Measurements from ENCODE around the gene PRR9.
"Not testable (repeated sequence)": the region's sequence is repeated elsewhere in the genome, so short reads cannot be mapped to it uniquely, and the experiment has no call there.

The PRR9 gene

GRCh38 chr1:153213519-153213918, 3.9 kb upstream of the PRR9 start:
- TF ChIP-seq ZFX (IDR thresholded peaks at IDR 0.05) (no peak), CTCF (conservative IDR thresholded peaks at IDR 0.05) (no peak)
- H3K27ac ChIP-seq = no peak overlapping the region

DNA sequence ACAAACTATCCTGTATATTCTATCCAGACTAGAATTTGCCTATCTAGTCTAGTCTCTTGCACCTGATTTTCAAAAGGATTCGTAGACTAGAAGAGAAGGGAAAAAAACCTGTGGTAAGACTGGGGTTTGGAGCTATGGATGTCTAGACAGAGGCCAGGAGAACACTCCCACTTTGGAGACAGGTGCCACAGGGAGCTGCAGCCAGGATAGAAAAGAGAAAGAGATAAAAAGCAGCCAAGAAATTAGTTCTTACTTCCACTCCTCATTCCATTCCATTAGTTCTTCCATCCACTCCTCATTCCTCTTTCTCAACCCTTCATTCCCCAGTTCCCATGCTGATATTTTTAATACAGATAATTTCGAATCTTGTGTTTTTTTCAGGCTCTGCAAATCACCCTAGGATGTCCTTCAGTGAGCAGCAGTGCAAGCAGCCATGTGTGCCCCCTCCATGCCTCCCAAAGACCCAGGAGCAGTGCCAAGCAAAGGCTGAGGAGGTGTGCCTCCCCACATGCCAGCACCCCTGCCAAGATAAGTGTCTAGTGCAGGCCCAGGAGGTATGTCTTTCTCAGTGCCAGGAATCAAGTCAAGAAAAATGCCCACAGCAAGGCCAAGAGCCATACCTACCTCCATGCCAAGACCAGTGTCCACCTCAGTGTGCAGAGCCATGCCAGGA, 496 bp downstream of the PRR9 start:
- H3K27ac ChIP-seq = no peak overlapping the region
- no peak for TF ChIP-seq ZFX (IDR thresholded peaks at IDR 0.05)
- no peak for TF ChIP-seq CTCF (conservative IDR thresholded peaks at IDR 0.05)

DNA sequence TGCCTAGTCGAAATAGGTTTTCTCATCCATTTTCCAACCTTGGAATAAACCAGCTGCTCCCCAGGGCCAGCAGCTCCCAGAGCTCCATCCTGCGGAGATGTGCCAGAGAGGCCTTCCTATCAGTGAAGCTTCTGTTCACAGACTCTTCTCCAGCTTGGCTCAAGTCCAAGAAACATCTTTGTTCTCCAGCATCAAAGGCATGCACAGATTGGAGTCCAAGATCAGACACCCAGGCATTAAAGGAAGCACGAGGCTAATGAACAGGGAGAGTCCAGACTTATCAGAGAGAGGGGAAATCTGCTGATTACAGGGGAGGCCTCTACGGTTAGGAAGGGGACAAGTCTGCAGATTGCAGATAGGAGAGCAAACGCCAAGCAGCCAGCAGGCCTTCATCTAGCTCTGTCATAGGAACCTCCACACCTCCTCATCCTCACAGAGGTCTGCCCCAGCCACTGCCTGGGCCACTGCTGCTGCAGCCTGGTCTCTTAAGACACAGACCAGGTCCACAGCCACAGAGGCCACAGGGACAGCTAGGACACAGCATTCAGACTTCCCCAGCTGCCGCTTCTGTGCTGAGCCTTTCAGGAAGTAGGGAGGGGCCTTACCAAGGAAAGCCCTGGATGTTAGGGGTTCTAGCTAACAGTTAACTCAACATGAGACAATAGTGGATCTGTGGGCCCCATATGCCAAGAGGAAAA, 3.4 kb downstream of the PRR9 start:
- no peak for TF ChIP-seq CTCF (conservative IDR thresholded peaks at IDR 0.05)
- H3K27ac ChIP-seq = no peak overlapping the region

GRCh38 chr1:153223040-153223891, 5.9 kb downstream of the PRR9 start:
- H3K27ac ChIP-seq = not testable (repeated sequence)
- peak; percentile 92 for TF ChIP-seq CTCF (conservative IDR thresholded peaks at IDR 0.05)

DNA sequence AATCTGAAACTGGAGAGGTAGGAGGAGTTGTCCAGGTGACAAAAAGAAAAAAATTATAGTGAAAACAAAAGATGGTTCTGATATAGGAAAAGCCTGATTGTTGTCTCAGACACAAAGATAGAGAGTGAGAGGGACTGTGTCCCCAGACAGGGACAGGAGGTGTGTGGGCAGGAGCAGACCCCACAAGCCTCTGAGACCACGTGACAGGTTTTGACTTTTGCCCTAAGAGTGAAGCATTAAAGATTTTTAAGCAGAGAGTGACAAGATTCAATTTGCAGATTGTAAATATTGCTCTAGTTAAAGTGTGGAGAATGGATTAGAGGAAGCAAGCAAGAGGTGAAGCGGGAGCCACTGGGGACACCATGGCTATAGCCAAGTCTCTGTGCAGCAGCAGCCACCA, 10.4 kb downstream of the PRR9 start:
- TF ChIP-seq CTCF (conservative IDR thresholded peaks at IDR 0.05) (no peak), ZFX (IDR thresholded peaks at IDR 0.05) (no peak)
- H3K27ac ChIP-seq = no peak overlapping the region

DNA sequence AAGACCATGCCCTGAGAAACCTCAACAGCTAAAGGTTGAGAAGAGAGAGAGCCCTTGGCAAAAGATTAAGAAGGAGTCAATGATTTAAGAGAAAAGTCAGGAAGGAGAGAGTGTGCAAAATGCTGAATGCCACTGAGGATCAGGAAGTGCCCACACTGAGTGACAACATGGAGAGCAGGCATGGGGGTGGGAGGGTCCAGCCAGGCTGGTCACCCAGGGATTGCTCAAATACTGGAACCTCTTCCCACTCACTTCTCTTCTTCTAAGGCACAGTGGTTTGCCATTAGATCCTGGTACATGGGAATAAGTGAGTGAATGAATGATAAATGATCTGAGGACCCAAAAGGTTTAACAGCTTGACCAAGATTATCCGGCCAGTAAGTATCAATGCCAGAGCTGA, 11.1 kb downstream of the PRR9 start:
- TF ChIP-seq CTCF (conservative IDR thresholded peaks at IDR 0.05) (no peak), ZFX (IDR thresholded peaks at IDR 0.05) (no peak)

More for the DNA sequence above, 11.1 kb downstream of the PRR9 start:
- no peak overlapping the region for H3K27ac ChIP-seq
